Activated CD8-positive, alpha-beta memory T cell treated with anti-CD3 and anti-CD28 coated beads for 48 hours (primary cell): Measurements from ENCODE around the gene SLC5A9.
A peak's percentile ranks its signal among the peaks of the same experiment; 100 is the strongest.

Source experiments
- DNase-seq, 3 experiments: peaks; one replicate each; pipeline ENCODE4 v3.0.0-alpha.2; 2020; ENCODE audit warnings: low read depth in 2 of 3, low spot score in 2 of 3

The SLC5A9 gene

GRCh38 chr1:48222501-48223242 lies at the start of gene SLC5A9:
Gene SLC5A9 (plus strand): TSS chr1:48222716. CDS start chr1:48222737, 21 bp downstream.
- no peak for DNase-seq

GRCh38 chr1:48175116-48175515 lies 47.4 kb upstream of the SLC5A9 start:
- no peak for DNase-seq

GRCh38 chr1:48177257-48177656 lies 45.3 kb upstream of the SLC5A9 start:
- no peak for DNase-seq

- no peak for DNase-seq
Measured at GRCh38 chr1:48181669-48182367, 40.7 kb upstream of the SLC5A9 start.

GRCh38 chr1:48182439-48182838 lies 40.1 kb upstream of the SLC5A9 start:
- DNase-seq, result no peak

GRCh38 chr1:48186306-48186839 lies 36.1 kb upstream of the SLC5A9 start:
- no peak for DNase-seq

GRCh38 chr1:48187969-48188563 lies 34.5 kb upstream of the SLC5A9 start:
- no peak for DNase-seq

GRCh38 chr1:48190881-48191280 lies 31.6 kb upstream of the SLC5A9 start:
- DNase-seq, result no peak

- no peak for DNase-seq
Measured at GRCh38 chr1:48194801-48195200, 27.7 kb upstream of the SLC5A9 start.

- DNase-seq, result no peak
Measured at GRCh38 chr1:48196237-48196636, 26.3 kb upstream of the SLC5A9 start.

GRCh38 chr1:48198970-48199369 lies 23.5 kb upstream of the SLC5A9 start:
- DNase-seq, result no peak

GRCh38 chr1:48200166-48200900 lies 22.2 kb upstream of the SLC5A9 start:
- DNase-seq, result no peak

DNA sequence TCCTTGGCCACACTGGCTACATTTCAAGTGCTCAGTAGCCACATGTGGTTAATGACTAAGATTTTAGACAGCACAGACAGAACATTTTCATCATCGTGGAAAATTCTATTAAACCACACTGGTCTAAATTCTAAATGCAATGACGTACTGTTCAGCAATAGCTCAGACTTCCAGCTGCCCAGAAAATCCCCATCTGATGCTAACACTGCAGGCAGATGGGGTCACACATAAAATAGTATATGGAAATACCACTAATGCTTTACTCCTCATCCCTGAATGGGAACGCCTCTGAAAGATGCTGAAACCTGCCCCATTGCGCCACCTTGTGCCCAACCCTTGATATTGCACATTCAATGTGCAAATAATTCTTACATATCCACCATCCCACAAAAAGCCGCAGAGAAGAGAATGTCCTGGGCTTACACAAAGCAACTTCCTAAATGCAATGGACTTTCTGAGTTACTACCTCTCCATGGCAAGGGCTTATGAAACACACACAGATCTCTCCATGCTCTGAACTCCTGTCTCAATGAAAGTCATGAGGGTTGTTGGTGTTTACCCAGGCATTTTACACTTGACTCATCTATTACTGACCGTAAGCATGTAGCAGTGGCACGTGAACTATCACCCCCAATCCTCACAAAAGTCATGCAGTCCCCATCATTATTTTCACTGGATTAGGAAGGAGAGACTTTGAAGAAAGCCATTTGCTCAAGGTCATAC lies 20.3 kb upstream of the SLC5A9 start:
- peak; percentile 22 to 45 (median 38) for DNase-seq

GRCh38 chr1:48203287-48203900 lies 19.1 kb upstream of the SLC5A9 start:
- DNase-seq, result no peak

DNA sequence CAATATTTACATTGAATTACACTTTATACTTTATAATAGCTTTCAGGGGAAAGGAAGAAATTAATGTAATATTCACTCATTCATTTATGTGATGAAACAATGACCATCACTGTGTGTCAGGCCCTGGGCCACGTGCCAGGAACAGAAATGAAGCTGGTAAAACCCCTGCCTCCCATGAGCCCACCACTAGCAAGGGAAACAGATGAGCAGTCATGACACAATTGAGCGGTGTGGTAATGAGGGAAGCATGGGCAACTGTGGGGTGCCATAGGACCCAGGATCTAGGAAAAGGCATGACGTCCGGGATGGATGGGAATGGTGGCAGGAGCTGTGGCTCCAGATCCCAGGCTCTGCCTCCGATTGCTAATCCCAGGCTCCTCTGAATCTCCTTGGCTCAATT lies 17.0 kb upstream of the SLC5A9 start:
- no peak for DNase-seq

- no peak for DNase-seq
Measured at GRCh38 chr1:48206371-48206770, 16.1 kb upstream of the SLC5A9 start.

GRCh38 chr1:48207131-48207530 lies 15.4 kb upstream of the SLC5A9 start:
- DNase-seq, result no peak

- DNase-seq, result no peak
Measured at GRCh38 chr1:48207536-48208075, 14.9 kb upstream of the SLC5A9 start.

DNA sequence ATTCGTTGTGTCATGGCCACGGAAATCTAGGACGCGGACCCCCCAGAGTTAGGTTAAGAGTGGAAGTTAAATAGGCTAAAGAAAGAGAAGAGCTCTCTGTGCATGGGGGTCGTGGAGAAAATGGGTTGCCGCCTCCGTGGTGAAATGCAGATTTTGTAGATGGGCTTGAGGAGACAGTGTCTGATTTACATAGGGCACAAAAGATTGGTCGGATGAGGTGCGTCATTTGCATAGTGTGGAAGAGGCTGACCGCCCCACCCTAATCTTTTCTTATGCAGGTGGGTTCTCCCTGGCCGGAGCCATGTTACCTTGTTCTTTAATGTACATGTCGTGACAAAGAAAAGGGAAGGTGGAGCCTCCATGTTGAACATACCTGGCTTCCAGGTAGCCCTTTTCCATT lies 14.3 kb upstream of the SLC5A9 start:
- no peak for DNase-seq

- DNase-seq, result no peak
Measured at GRCh38 chr1:48208652-48209051, 13.9 kb upstream of the SLC5A9 start.
